Smooth muscle cell of the brain vasculature (primary cell): ENCODE data around the gene CHRM2.

Source experiments
- DNase-seq: peaks from one replicate; pipeline ENCODE4 v3.0.0-alpha.2; 2012; ENCODE audit warnings: low read depth, low spot score

Gene CHRM2

DNA sequence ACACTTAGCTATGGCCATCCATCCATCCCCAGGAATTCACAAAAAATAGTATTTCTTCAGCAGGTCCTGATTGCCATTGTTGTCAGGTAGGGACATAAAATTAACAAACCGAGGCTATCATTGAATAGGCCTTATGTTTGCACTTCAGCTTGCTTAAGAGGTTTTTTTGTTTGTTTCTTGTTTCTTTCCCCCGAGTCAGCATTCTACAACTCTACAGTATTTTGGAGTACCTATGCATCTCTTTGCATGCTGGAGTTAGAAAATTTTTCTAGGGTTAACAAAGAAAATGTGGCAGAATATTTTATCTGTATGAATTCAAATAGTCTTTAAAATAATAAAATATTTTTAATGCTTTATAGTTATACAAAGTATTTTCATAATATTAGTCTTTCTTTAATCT, 26.3 kb downstream of the CHRM2 start:
- no peak for DNase-seq

DNA sequence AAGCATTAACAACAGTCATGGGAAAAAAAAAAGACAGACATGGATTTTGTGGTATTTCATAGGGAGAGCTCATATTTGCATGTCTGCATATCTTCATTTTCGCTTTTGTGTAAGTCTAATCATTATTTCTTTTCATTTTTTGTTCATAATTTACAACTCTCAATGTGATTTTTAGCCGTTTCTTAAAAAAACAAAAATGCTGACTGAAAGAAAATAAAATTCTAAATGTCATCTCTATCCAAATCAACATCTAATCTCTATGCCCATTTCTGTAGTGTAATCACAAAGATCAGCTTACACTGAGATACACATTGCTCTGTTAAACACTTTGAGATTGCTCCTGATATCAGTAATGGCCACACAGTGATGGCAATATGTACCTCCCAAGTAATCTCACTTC, 29.2 kb downstream of the CHRM2 start:
- no peak for DNase-seq

DNA sequence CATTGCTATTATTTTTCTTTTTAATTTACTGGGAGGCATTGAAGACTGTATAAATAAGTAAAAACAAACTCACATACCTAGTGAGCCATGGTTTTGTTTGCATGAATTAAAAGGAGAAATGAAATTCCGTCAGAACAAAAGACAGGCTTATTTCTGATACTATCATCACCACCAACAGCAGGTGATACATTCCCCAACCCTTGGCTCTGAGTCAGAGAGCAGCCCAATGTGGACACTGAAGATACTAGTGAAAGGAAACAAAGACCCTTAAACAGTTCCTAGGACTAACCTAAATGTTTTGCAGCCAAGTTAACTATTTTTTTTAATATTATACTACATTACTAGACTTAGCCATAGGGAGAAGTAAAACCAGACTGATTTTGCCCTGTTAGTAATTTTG, 31.6 kb downstream of the CHRM2 start:
- no peak for DNase-seq

DNA sequence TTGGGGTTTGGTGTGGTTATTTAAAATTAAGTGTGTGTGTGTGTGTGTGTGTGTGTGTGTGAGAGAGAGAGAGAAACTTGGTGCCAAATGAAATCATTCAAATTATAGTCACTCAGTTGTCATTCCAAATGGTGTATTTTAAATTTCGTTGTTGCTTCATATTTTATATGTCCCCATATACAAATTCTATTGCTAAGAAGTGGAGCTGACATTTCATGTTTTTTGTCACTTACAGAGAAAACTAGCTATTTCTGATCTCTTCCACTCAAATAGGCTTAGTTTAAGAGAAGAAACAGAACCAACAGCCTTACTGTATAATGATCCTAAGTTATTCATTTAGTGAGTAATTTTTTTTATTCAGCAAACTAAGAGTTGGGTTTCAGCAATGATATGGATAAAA, 42.3 kb downstream of the CHRM2 start:
- no peak for DNase-seq

DNA sequence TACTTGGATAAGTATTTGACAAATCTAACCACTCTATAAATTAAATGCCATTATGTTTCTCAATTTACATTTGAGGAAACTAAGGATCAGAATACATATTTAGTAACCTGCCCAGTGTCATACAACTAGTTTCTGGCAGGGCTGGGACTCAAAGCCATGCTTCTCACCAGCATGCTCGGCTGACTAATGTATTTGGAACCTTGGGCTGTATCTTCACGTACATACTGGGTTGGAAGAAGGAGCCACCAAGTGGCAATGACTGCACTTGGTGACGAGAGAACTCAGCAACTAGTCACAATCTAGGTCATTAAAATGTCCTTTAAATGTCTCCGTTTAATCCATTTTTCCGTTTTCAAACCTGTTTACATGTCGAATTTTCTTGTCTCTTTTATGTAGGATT, 42.9 kb downstream of the CHRM2 start:
- no peak for DNase-seq

DNA sequence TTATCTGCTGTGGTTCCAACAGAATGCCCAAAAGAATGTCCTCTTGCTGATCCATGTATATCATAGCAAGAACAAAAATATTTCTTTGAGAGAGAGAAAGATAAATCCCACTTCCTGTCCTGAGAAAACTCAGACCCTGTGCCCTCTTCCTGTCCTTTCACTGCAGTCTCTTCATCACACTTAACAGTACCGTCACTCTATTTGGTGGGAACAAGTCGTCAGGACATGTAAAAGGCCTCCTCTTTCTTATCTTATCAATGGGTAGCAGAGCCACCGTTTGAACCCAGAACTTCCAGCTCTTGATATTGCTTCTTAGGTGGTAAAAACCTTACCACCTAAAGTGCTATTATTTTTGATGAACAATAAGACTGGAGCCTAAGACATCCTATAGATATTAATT, 43.9 kb downstream of the CHRM2 start:
- DNase-seq = no peak

DNA sequence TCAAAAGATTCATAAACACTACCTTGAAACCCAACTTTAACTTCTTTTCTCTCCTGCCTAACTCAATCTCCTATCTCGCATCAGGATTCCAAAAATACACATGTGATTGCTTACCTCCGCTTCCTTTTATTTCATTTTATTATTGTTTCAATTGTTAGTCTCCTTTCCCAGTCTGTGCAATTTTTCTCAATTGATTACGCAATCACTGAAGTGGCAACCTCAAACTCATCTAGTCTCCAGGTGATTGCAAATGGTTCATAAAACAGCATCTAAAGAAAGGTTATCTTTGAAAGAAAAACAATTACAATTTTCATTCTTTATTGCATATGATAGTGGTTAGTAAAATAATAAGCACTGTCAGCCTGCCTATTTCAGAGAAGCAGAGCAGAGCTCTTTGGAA, 45.6 kb downstream of the CHRM2 start:
- no peak for DNase-seq

DNA sequence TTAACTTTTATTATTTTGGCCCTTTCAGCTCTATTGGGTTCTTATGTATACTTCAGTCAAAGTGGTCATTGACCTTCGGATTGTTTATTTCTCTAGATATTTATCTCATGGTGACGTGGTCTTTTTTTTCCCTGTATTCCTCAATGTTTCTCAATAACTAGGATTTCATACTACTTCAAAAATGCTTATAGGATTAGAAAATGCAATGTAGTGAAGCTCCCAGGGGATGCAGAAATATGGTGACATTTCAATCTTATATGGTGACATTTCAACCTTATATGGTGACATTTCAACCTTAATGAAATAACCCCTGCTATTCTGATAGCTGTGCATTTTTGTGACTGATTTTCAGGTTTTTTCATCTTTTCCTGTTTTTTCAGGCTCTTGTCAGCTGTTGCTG, 51.4 kb downstream of the CHRM2 start:
- DNase-seq = no peak

DNA sequence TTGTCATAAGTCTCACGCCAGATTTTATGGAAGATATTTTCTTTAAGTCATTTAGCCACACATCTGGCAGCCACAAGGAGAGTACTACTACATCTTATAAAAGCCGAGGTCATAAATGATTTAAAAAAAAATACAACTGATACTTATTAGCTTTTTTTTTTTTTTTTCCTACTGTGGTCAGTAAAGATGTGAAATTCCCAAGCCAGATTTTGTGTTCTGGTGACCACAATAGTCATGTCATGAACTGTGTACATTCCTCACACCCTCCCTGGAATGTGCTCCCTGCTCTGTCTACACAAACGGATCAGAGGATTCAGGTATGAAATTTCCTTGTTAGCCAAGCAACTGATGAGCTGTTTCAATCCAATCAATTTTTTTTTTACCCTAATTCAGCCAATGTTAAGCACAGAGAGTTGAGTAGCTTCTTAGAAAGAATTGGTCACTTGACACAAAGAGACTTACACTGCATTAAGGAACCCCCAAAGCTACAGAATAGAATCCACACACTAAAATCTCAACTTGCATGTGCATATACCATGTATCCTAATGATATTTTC, 54.7 kb downstream of the CHRM2 start:
- peak; percentile 1 for DNase-seq

DNA sequence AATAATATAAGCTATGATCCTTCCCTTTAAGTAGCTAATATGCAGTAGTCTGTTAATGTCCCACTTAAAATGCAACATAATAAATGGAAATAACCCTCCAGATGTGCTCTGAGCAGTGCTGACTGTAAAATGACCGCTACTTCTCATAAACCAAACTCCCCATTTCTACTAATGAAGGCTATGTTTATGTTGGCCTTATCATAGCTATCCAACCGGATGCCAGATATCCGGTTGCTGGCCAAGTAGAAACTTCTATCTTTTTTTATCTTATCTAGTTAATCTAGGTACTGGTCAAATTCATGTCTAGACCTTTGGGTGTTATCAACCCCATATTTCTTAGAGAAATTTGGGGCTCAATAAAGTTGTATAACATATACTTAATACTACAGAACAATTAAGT, 56.6 kb downstream of the CHRM2 start:
- peak; percentile 2 for DNase-seq

DNA sequence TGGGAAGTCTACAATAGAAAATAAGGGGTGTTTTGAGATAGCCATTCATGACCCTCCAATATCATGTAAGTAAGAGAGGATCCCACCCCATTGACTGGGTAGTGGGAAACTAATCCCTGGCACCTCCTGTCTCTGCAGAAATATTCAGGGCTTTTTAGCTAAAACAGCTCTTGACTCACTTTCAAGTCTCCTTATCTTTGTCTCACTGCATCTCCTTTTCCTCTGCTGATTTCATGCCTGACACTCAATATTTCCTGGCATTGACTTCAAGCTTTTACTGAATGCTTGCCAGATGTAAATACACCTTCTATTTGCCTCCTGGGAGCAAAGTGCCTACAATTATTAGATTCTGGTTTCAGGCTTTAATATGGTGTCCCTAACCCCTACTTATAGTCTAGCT, 57.1 kb downstream of the CHRM2 start:
- no peak for DNase-seq

DNA sequence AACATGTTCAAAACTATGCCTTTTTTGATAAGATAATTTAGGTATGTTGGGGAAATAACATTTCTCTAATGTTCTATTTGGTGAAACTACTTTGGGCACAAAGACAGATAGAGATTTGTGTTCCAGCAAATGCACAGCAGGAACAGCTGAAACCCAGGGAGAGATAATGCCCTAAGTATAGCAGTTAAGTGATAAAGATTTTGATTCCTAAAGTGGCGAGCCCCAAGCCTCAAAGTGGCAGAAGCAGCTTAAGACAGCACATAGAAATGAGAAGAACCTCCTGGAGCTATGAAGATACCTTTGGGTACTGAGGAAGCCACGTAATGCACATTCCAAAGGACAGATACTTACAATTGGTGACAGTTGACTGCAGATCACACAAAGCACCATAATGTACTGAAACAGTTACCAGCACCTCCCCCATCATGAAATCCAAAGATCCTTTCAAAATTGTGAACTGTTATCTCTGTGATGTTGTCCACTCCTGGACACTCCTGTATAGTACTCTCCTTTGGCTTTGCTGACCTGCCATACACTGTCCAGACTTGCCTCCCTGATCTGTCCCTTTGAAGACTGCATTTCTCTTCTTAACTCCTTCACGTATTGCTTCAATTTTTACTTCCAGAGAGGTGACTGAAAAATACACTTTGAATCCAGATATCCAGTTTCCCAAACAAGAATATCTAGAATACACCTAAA, 62.9 kb downstream of the CHRM2 start:
- DNase-seq = no peak

DNA sequence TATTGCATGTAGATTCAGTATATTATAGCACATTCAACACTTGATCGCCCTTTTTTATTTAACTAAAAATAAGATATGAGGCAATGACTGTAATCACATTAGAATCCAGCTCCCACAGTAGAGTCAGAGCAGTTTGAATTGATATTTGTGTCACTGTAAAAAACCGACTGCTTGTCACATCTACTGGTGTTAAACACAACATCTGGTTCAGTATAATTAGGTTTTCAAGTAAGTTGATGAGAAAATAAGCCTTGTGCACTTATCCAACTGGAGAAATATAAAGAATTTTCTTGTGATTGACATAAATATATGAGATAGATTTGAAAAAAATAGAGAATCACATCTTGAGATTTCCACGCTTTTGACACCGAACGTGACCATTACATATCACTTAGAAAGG, 69.0 kb downstream of the CHRM2 start:
- DNase-seq = no peak

DNA sequence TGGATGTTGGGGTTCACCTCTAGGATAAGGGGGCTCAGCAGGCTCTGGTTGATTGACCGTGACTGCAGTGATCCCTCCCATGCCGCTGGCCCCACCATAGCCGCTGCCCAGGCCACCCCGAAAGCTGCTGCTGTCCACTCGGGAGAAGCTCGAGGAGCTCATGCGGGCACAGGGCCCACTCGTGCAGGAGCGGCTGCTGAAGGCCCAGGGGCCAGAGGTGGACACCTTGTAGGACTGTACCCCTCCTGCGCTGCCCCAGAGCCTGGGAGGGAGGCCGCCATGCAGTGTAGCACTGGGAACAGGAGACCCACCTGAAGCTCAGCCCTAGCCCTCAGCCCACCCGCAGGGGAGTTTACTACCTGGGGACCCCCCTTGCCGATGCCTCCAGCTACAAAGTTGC, 70.0 kb downstream of the CHRM2 start:
- no peak for DNase-seq

DNA sequence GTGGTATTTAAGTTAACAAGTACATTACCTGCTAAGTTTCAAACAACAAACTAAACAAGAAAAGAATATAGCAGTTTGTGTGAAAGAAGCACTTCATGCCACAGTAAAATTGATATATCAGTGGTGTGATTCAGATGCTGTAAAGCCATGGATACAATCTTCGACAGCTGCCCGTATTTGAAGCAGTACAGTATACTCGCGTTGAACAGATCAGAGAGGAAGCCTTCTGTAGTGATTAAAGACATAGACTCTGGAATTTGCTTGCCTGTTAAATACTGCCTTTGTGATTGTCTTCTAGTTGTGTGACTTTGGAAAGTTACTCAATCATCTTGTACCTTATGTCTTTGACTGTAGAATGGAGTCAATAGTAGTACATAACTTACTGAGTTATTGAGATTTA, 71.7 kb downstream of the CHRM2 start:
- no peak for DNase-seq

DNA sequence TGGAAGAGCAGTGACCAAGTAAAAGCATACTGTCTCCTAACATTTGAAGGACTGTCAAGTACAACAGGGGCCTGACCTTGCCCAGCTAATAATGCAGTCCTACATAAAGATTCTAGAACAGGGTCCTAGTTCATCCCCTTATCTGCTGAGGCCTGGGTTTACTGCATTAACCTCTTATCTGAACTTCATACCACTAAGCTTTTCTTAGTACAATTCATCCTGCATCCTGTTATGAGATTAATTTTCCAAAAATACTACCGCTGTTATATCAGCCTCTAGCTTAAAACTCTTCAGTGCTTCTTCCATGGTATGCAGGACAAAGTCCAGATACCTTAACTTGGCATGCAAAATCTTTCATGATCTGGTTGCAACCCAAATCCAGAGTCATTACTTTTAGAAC, 72.5 kb downstream of the CHRM2 start:
- no peak for DNase-seq

DNA sequence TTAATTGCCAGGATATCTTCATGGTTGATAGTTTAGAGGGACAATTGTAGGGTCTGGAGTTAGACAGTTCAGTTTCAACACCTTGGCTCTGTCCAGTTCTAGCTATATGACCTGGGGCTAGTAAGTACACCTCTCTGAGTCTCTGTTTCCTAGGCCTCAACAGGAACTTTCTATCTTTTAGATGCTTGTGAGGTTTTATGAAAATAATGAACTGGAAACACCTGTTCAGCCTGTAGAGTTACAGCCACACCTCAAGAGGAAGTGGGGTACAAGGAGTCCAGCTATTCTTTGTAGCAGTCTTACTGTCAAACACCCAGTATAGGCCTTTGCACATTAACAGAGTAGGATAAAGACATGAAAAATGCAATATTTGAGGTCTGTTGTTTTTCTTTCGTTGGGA, 73.4 kb downstream of the CHRM2 start:
- no peak for DNase-seq

DNA sequence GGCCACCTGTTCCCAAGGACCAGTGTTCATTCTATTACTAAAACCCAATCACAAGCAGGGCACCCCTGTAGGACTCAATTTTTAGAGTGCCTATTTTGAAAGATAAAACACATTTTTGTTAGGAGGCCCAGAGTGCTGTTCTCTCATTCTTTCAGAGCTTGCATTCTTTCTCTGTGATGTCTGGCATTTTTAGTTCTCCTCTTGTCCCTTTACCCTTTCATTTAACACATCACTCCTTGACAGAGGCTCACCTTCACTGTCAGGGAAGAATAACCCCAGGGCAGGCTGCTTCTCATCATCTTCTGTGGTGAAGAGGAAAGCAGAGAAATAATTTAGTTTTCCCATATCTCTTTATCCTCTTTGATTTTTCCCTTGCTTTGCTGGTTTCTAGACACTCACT, 73.9 kb downstream of the CHRM2 start:
- no peak for DNase-seq

DNA sequence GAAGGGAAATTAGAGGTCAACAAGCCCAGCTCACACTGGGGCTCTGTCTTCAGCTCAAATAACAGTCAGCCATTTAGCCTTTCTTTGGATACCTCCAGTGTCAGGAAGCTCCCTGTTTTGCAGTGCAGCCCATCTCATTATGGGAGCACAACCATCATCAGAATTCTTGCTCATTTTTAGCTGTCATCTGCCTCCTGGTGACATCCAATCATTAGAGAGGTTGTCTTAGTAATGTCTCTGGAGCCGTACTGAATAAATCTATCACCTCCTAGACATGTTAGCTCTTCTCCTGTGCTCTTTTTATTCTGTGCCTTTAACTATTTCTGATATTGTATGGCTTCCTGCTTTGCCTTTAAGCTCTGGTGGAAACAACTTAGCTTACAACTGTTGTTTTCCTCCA, 74.5 kb downstream of the CHRM2 start:
- no peak for DNase-seq

DNA sequence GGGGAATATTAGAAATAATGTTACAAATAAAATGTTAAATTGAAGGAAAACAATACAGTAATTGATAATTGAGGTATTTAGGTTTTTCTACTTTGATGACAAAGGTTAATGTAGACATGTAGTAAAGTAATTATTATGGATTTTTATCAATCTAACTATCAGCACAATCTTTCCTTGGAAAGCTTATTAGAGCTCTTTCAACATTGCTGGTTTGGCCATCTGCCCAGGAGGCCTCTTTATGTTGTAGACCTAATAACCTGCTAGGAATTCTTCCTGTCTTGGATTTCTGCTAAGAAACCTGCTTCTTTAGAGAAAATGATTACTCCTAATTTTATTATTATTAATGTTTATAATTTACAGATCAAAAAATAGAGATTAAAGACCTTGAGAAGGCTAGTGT, 78.9 kb downstream of the CHRM2 start:
- no peak for DNase-seq

DNA sequence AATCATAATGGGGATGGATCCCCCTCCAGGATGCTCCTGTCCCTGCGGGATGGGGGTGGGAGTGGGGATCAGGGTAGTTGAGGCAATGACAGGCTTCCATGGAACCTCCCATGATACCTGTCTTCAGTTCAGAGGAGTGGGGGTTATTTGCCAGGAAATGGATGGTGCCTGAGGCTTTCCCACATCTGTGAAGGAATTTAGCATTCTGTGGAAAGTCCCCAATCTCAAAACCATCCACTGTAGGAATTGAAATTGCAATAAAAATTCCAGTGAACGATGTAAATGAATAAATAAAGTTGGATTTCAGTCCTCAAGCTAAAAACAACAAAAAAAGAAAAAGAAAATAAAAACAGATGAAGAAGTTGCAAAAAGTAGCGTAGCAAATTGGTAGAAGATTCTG, 81.9 kb downstream of the CHRM2 start:
- DNase-seq = no peak

DNA sequence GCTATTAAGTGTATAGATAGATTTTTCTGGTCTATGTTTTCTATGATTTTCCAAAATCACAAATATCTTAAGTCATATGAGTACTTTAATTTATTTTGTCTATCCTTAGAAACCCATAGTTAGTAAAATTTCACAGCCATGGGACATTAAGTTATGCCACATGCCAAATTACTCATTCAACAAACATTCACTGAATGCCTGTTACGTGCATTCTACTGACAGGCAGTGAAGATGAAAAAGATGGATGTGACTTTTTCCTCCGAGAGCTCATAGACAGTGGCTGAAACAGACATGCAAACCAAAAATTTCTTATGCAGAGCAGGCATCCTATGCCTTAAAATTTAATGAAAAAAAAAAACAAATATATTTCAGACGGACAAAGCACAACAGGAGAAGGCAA, 84.9 kb downstream of the CHRM2 start:
- DNase-seq = no peak

DNA sequence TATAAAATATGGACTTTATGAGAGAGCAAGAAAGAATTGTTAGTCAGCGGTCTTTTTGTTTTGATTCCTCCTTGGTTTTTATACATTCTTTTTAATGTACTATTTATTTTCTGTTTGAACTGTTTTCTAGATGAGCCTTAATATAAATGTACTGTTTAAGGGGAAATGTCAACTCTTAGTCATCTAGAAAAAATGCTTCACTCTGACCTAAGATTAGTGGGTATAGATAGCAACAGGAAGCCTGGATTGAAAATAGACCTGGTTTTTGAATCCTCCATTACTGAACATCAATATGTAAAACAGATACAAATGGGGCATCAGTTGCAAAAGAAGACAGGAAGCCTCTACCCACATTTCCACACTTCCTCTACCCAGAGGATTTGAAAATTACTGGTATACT, 87.8 kb downstream of the CHRM2 start:
- DNase-seq = peak; percentile 31

DNA sequence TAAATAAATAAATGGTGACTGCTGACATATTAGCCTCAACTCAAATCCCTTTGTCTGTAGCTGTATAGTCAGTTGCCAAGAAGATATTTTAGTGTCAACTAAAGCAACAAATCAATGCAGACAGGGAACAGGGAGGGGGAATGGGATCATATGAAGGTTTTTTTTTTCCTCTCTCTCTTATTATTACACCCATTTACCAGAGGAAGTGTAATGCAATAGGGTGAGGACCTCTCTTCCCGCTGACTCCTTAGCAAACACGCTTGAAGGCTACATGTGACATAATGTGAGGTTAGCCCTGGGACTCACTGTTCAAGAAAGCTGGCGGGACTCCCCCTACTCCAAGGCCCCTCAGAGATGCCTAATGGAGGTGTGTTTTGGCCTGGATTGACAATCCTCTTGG, 88.2 kb downstream of the CHRM2 start:
- no peak for DNase-seq
